Gastrocnemius medialis (tissue), 4 donors: ENCODE data around the gene DDIT4. TPM values are rescaled to one million over a fixed set of nuclear protein-coding genes. Genes with fewer than 3 reads are reported as not detected.

ENCODE experiments used
- ATAC-seq, 2 donors: fragments of 150-250 bp; one replicate each; pipeline ENCODE4 v1.9.1; 2016
- DNase-seq, 2 donors: peaks; one replicate each; pipeline ENCODE4 v3.0.0-alpha.2; 2019
- H3K27ac ChIP-seq, 4 donors: fragments of 200-600 bp; sonication (generic); 1 replicate in 1 of 4; 2 replicates in 3 of 4; pipeline ENCODE4 v1.5.1; 2016 to 2018; ENCODE audit warnings: mild to moderate bottlenecking in 2 of 4, moderate library complexity in 1 of 4
- H3K27me3 ChIP-seq, 3 donors: fragments of 200-600 bp; sonication (generic) in 2 of 3; 1 replicate in 1 of 3; 2 replicates in 2 of 3; pipeline versions ENCODE4 v1.5.1 to v1.6.0; 2016 to 2019; ENCODE audit warnings: mild to moderate bottlenecking in 1 of 3, moderate library complexity in 1 of 3
- H3K36me3 ChIP-seq, 2 donors: fragments of 200-600 bp; sonication (generic) in 1 of 2; one replicate each; pipeline ENCODE4 v1.5.1; 2017 to 2018
- H3K4me1 ChIP-seq, 2 donors: fragments of 200-600 bp; sonication (generic) in 1 of 2; one replicate each; pipeline ENCODE4 v1.5.1; 2016 to 2017; ENCODE audit warnings: mild to moderate bottlenecking in 2 of 2
- H3K4me3 ChIP-seq, 4 donors: fragments of 200-600 bp; sonication (generic) in 3 of 4; 1 replicate in 1 of 4; 2 replicates in 3 of 4; pipeline ENCODE4 v1.5.1; 2016 to 2019; ENCODE audit warnings: mild to moderate bottlenecking in 2 of 4
- H3K9me3 ChIP-seq, 3 donors: fragments of 200-600 bp; sonication (generic) in 2 of 3; 1 replicate in 1 of 3; 2 replicates in 2 of 3; pipeline ENCODE4 v1.5.1; 2016 to 2019
- POLR2A ChIP-seq, 2 donors: fragments of 450-650 bp; IDR thresholded peaks; one replicate each; pipeline ENCODE4 v1.6.1; 2017; ENCODE audit warnings: antibody characterized with exemption in 2 of 2, mild to moderate bottlenecking in 2 of 2, moderate library complexity in 2 of 2
- in situ Hi-C, 4 donors: fragments of 200-750 bp; cut with MboI; loops; one replicate each; pipeline versions ENCODE4 v1.15.0 to v1.8.0; 2017; ENCODE audit warnings: low sequenced_read_pairs in 4 of 4
- intact Hi-C: fragments of 100-400 bp; cut with DNase I; formaldehyde crosslinking; loops from one replicate; pipeline ENCODE4 v1.15.1; 2023; ENCODE audit warnings: low total_unique reads
- total RNA-seq, 4 donors: library from RNA; depleted of rRNA; stranded (reverse); fragments of >200 nt; gene quantifications; one replicate each; pipeline versions ENCODE4 v1.1.0 to v1.2.3, GENCODE V29; 2016
- TF ChIP-seq, protein P1 (sequence below), 5 experiments: fragments of 450-650 bp in 3 of 5; fragments of 200-600 bp in 2 of 5; sonication (generic) in 2 of 5; IDR thresholded peaks in 4 of 5; conservative IDR thresholded peaks in 1 of 5; 1 replicate in 4 of 5; 2 replicates in 1 of 5; pipeline ENCODE4 v1.5.1; 2016 to 2019; ENCODE audit warnings: antibody characterized with exemption in 5 of 5, mild to moderate bottlenecking in 3 of 5, moderate library complexity in 3 of 5

DDIT4 gene
- total RNA-seq, 4 donors from 2014 or later, result 296 to 667 (median 319) TPM

DNA sequence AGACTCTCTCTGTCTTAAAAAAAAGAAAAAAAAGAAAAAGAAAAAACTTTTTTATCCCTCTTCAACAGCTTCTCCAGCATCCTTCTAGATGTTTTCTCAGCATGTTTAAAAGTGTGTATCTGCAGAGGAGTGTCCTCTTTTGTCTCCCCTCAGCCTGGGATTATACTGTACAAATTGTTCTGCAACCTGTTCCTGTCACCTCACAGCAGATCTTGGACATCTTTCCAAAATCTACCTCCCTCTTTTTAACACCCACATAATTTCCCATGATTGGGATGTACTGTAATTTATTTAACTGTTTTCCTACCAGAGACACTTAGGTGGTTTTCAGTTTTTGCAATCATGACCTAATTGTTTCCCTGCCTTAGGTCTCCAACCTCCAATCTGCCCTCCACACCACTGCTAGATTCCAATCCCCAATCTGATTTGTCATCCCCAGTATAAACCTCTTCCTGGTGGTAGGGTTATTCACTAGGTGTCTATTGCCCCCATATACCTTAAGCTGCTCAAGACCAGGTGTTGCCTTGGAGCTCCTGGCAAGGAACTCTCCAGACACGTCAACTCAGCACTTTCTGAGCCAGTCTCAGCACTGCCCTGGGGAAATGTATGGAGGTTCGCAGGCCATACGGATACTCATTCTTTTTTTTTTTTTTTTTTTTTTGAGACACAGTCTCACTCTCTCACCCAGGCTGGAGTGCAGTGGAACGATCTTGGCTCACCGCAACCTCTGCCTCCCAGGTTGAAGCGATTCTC is 17.6 kb upstream of the DDIT4 start:
- peak in 1 of 2 donors; percentile 33 for TF ChIP-seq POLR2A (IDR thresholded peaks at IDR 0.05)
- TF ChIP-seq, protein P1, sequence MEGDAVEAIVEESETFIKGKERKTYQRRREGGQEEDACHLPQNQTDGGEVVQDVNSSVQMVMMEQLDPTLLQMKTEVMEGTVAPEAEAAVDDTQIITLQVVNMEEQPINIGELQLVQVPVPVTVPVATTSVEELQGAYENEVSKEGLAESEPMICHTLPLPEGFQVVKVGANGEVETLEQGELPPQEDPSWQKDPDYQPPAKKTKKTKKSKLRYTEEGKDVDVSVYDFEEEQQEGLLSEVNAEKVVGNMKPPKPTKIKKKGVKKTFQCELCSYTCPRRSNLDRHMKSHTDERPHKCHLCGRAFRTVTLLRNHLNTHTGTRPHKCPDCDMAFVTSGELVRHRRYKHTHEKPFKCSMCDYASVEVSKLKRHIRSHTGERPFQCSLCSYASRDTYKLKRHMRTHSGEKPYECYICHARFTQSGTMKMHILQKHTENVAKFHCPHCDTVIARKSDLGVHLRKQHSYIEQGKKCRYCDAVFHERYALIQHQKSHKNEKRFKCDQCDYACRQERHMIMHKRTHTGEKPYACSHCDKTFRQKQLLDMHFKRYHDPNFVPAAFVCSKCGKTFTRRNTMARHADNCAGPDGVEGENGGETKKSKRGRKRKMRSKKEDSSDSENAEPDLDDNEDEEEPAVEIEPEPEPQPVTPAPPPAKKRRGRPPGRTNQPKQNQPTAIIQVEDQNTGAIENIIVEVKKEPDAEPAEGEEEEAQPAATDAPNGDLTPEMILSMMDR (IDR thresholded peaks at IDR 0.05 in 4 of 5, conservative IDR thresholded peaks at IDR 0.05 in 1 of 5), result no peak
- DNase-seq (no peak), ATAC-seq (peak; percentile 16 to 54)
- Histone ChIP-seq H3K4me1 (peaks cover 73 to 95% of the 10 kb centered on the region in 2 donors), H3K27me3 (no peaks in the 10 kb centered on the region), H3K36me3 (no peaks in the 10 kb centered on the region), H3K27ac (peak overlapping the region; percentile 94 to 99 (median 98)), H3K4me3 (no peak overlapping the region), H3K9me3 (no peaks in the 10 kb centered on the region)
- intact Hi-C loops, result loop anchor here (2.0 kb wide), 1 partner anchor 17 kb away; no protein-coding TSS in a partner anchor
- in situ Hi-C loops, result no loop called here

DNA sequence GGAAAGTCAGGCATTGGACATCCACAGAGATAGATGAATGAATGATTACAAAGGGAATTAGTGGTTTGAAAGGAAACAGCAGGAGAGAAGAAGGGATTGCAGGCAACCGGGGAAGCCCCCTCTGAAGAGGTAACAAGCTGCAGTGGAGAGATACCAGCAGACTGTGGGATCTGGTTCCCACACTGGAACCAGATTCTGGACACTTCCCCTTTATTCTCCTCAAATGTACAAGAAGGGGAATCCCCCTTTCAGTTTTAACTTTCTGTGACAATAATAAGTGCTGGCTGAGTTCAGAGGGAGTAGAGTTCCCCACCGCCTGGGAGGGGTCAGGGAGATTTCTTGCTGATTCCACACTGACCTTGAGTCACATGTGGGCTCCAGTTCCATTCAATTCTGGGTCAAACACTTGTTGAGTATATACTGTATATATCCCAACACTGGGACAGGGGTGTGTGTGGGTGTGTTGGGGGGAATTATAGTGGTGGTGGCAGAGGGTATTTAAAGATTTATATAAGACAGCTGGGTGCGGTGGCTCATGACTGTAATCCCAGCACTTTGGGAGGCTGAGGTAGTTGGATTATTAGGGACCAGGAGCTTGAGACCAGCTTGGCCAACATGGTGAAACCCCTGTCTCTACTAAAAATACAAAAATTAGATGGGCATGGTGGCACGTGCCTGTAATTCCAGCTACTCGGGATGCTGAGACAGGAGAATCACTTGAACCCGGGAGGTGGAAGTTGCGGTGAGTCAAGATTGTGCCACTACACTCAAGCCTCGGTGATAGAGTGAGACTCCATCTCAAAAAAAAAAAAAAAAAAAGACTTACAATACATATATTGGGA is 16.5 kb upstream of the DDIT4 start:
- Histone ChIP-seq H3K27me3 (no peaks in the 10 kb centered on the region), H3K27ac (peak overlapping the region; percentile 94 to 99 (median 98)), H3K36me3 (no peaks in the 10 kb centered on the region), H3K9me3 (no peaks in the 10 kb centered on the region), H3K4me1 (peaks cover 77 to 84% of the 10 kb centered on the region in 2 donors), H3K4me3 (no peak overlapping the region)
- DNase-seq (peak in 1 of 2 donors; percentile 51), ATAC-seq (no peak)
- intact Hi-C loops, result no loop called here
- in situ Hi-C loops, result no loop called here
- TF ChIP-seq, protein P1 (IDR thresholded peaks at IDR 0.05 in 4 of 5, conservative IDR thresholded peaks at IDR 0.05 in 1 of 5), result no peak
- TF ChIP-seq POLR2A (IDR thresholded peaks at IDR 0.05), result peak in 1 of 2 donors; percentile 42

DNA sequence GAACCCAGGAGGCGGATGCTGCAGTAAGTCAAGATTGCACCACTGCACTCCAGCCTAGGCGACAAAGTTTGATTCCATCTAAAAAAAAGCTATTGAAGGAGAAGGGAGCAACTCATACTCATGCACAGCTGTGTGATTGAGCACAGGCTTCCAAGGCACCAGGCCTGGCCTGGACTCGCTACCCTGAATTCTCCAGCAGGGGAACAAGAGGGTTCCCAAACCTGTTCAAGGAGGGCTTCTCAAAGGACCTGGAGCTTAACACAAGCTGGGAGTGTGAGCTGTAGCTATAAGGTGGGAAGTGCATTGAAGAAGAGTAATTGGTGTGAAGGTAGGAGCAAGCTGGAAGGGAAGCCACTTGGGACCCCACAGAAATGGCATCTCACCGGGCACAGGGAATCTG is 15.1 kb upstream of the DDIT4 start:
- H3K4me3 ChIP-seq, result no peak overlapping the region
- no peaks in the 10 kb centered on the region for H3K36me3 ChIP-seq
- H3K4me1 ChIP-seq, result peaks cover 69 to 70% of the 10 kb centered on the region in 2 donors
- H3K27me3 ChIP-seq, result no peaks in the 10 kb centered on the region
- TF ChIP-seq POLR2A (IDR thresholded peaks at IDR 0.05), result no peak
- TF ChIP-seq, protein P1 (IDR thresholded peaks at IDR 0.05 in 4 of 5, conservative IDR thresholded peaks at IDR 0.05 in 1 of 5), result no peak
- in situ Hi-C loops, result no loop called here
- H3K9me3 ChIP-seq, result no peaks in the 10 kb centered on the region
- intact Hi-C loops, result no loop called here
- no peak for ATAC-seq
- H3K27ac ChIP-seq, result peak overlapping the region; percentile 94 to 99 (median 98)
- DNase-seq, result no peak

DNA sequence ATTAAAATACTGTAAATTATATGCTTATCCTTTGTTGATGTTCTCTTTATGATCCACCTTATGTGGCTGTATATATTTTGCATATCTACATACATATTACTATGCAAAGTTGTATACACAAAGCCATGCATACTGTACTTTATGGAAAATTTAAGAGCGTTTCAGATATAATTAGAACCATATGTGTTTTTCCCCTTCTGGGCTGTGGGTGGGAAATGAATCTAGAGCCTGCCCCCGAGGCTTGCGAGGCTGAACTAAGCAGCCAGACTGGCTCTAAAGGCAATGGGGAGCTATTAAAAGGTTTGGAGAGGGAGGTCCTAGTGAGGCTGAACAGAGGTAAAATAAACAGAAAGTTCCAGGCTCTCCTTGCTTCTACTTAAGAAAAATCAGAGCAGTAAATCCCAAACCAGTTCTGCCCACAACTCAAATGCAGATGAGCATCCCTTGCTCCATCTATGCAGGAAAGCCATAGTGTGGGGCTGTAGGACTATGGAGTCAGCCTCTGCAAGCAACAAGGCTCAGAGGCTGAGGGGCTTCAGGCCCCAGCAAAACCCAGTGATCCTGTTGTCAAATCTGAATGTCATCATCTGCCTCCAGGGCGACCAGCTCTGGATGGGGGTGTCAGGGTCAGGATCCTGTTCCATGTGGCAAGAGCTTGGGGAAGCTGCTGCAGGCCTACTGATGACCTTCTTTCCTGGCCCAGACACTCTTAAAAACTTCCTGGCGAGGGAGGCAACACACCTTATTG is 14.1 kb upstream of the DDIT4 start:
- no peak for TF ChIP-seq POLR2A (IDR thresholded peaks at IDR 0.05)
- TF ChIP-seq, protein P1 (IDR thresholded peaks at IDR 0.05 in 4 of 5, conservative IDR thresholded peaks at IDR 0.05 in 1 of 5), result no peak
- Histone ChIP-seq H3K4me3 (peak overlapping the region in 1 of 4 donors; percentile 59), H3K36me3 (no peaks in the 10 kb centered on the region), H3K4me1 (peaks cover 60 to 61% of the 10 kb centered on the region in 2 donors), H3K27ac (peak overlapping the region; percentile 94 to 99 (median 98)), H3K9me3 (no peaks in the 10 kb centered on the region), H3K27me3 (no peaks in the 10 kb centered on the region)
- DNase-seq, result no peak
- intact Hi-C loops (no loop called here), in situ Hi-C loops (no loop called here)
- ATAC-seq, result peak in 1 of 2 donors; percentile 9
